ENCODE results near the gene LAIR1.
"Not testable (repeated sequence)": the region's sequence is repeated elsewhere in the genome, so short reads cannot be mapped to it uniquely, and the experiment has no call there.

LAIR1 gene

GRCh38 chr19:54369082-54369687, 4.5 kb upstream of the LAIR1 start:
- Histone ChIP-seq H3K9ac (ENCODE audit: low read length) (no peak overlapping the region), H3K9me3 (ENCODE audit: insufficient read depth, low read length) (no peaks in the 10 kb centered on the region), H3K36me3 (ENCODE audit: low read length) (no peaks in the 10 kb centered on the region), H2AFZ (ENCODE audit: low read depth, low read length, severe bottlenecking) (no peak overlapping the region), H3K27me3 (ENCODE audit: low read length) (no peaks in the 10 kb centered on the region), H3K9me2 (replicated peaks; ENCODE audit: insufficient read depth, low read length) (no peaks in the 10 kb centered on the region), H3K27ac (ENCODE audit: low read depth, low read length) (no peak overlapping the region), H3K4me3 (ENCODE audit: insufficient read depth, low read length, poor library complexity, severe bottlenecking) (no peak overlapping the region), H3K4me2 (ENCODE audit: low read depth, low read length, poor library complexity, severe bottlenecking) (no peak overlapping the region), H3K79me2 (ENCODE audit: insufficient read depth, low read length) (no peaks in the 10 kb centered on the region), H3F3A (ENCODE audit: insufficient read depth) (no peaks in the 10 kb centered on the region), H4K20me1 (ENCODE audit: low read depth, low read length) (no peaks in the 10 kb centered on the region)
- TF ChIP-seq CTCF (IDR thresholded peaks at IDR 0.05; ENCODE audit: insufficient read depth, low read length, poor library complexity, severe bottlenecking) (no peak), EZH2phosphoT487 (conservative IDR thresholded peaks at IDR 0.05; ENCODE audit: low read length) (no peak)

- Histone ChIP-seq H3K27ac (ENCODE audit: low read depth, low read length) (no peak overlapping the region), H4K20me1 (ENCODE audit: low read depth, low read length) (no peaks in the 10 kb centered on the region), H3K9ac (ENCODE audit: low read length) (no peak overlapping the region), H2AFZ (ENCODE audit: low read depth, low read length, severe bottlenecking) (no peak overlapping the region), H3F3A (ENCODE audit: insufficient read depth) (no peaks in the 10 kb centered on the region), H3K79me2 (ENCODE audit: insufficient read depth, low read length) (no peaks in the 10 kb centered on the region), H3K9me3 (ENCODE audit: insufficient read depth, low read length) (no peaks in the 10 kb centered on the region), H3K27me3 (ENCODE audit: low read length) (no peaks in the 10 kb centered on the region), H3K4me3 (ENCODE audit: insufficient read depth, low read length, poor library complexity, severe bottlenecking) (no peak overlapping the region), H3K9me2 (replicated peaks; ENCODE audit: insufficient read depth, low read length) (no peaks in the 10 kb centered on the region), H3K4me2 (ENCODE audit: low read depth, low read length, poor library complexity, severe bottlenecking) (no peak overlapping the region), H3K36me3 (ENCODE audit: low read length) (no peaks in the 10 kb centered on the region)
- no peak for TF ChIP-seq CTCF (IDR thresholded peaks at IDR 0.05; ENCODE audit: insufficient read depth, low read length, poor library complexity, severe bottlenecking)
- TF ChIP-seq EZH2phosphoT487 (conservative IDR thresholded peaks at IDR 0.05; ENCODE audit: low read length): no peak
Observed at GRCh38 chr19:54366811-54367210, 2.1 kb upstream of the LAIR1 start.

DNA sequence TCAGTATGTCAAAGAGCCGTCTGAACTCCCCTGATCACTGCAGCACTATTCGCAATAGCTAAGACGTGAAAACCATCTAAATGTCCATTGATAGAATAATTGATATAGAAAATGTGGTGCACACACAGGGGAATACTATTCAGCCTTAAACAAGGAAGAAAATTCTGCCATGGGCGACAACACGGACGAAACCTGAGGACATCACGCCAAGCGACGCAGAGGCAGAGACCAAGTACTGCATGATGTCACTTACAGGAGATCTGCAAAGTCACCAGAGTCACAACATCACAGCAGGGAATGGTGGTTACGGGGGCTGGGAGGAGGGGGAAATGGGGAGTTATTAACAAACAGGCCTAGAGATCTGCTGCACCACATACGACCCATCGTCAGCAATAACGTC, 1.1 kb upstream of the LAIR1 start:
- not testable (repeated sequence) for H4K20me1 ChIP-seq (ENCODE audit: low read depth, low read length); H3K9me3 ChIP-seq (ENCODE audit: insufficient read depth, low read length); H3K9me2 ChIP-seq (replicated peaks; ENCODE audit: insufficient read depth, low read length); H3K27ac ChIP-seq (ENCODE audit: low read depth, low read length); H3K27me3 ChIP-seq (ENCODE audit: low read length); H2AFZ ChIP-seq (ENCODE audit: low read depth, low read length, severe bottlenecking); H3K36me3 ChIP-seq (ENCODE audit: low read length); H3K4me2 ChIP-seq (ENCODE audit: low read depth, low read length, poor library complexity, severe bottlenecking); H3K9ac ChIP-seq (ENCODE audit: low read length); H3K4me3 ChIP-seq (ENCODE audit: insufficient read depth, low read length, poor library complexity, severe bottlenecking); H3F3A ChIP-seq (ENCODE audit: insufficient read depth); H3K79me2 ChIP-seq (ENCODE audit: insufficient read depth, low read length)

- peak overlapping the region; percentile 48 for H3K27ac ChIP-seq (ENCODE audit: low read depth, low read length)
- H3K9me3 ChIP-seq (ENCODE audit: insufficient read depth, low read length); H3K36me3 ChIP-seq (ENCODE audit: low read length); H2AFZ ChIP-seq (ENCODE audit: low read depth, low read length, severe bottlenecking); H3F3A ChIP-seq (ENCODE audit: insufficient read depth); H3K9ac ChIP-seq (ENCODE audit: low read length); H3K9me2 ChIP-seq (replicated peaks; ENCODE audit: insufficient read depth, low read length); H4K20me1 ChIP-seq (ENCODE audit: low read depth, low read length); H3K27me3 ChIP-seq (ENCODE audit: low read length); H3K79me2 ChIP-seq (ENCODE audit: insufficient read depth, low read length): not testable (repeated sequence)
- H3K4me2 ChIP-seq (ENCODE audit: low read depth, low read length, poor library complexity, severe bottlenecking): peak overlapping the region; percentile 58
- peak overlapping the region; percentile 24 for H3K4me3 ChIP-seq (ENCODE audit: insufficient read depth, low read length, poor library complexity, severe bottlenecking)
Observed at GRCh38 chr19:54361680-54362422, 2.9 kb downstream of the LAIR1 start.

DNA sequence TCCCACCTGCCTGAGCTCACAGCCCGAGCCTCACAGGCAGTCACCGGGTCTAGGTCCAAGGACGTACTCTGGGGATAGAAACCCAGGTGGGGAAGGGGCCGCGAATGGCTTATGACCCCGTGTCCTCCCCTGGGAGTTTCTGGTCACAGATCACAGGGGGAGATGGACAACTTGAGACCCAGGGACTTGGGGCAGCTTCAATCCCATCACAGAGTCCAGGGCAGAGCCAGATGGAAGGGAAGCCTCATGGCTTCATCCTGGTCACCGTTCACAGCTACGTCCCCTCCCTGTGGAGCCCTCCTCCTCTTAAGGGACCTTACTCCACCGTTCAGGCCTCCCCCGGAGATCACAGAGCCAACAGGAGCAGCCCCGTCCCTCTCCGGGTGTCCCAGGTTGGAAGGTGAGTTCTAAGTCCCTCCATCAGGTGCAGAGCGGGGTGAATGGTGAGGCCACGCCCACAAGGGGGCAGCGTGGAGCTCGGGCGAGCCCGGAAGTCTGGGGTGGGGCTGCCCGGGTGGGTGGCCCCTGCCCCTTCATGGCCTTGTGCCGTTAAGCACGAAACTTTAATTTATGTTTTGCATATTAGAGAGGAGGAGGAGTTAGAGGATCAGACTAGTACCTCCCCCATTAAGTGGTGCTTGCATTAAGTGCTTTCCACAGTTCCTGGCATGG, 5.4 kb downstream of the LAIR1 start:
- not testable (repeated sequence) for H3K9ac ChIP-seq (ENCODE audit: low read length); H3K27ac ChIP-seq (ENCODE audit: low read depth, low read length); H3F3A ChIP-seq (ENCODE audit: insufficient read depth); H3K4me3 ChIP-seq (ENCODE audit: insufficient read depth, low read length, poor library complexity, severe bottlenecking); H2AFZ ChIP-seq (ENCODE audit: low read depth, low read length, severe bottlenecking); H3K4me2 ChIP-seq (ENCODE audit: low read depth, low read length, poor library complexity, severe bottlenecking); H3K36me3 ChIP-seq (ENCODE audit: low read length); H4K20me1 ChIP-seq (ENCODE audit: low read depth, low read length); H3K9me2 ChIP-seq (replicated peaks; ENCODE audit: insufficient read depth, low read length); H3K27me3 ChIP-seq (ENCODE audit: low read length); H3K79me2 ChIP-seq (ENCODE audit: insufficient read depth, low read length); H3K9me3 ChIP-seq (ENCODE audit: insufficient read depth, low read length)

Data from SU-DHL-6 (cell line).